GM12891 (cell line): ENCODE measurements around the gene ELK3.

Experiments
- PAX5 ChIP-seq: IDR thresholded peaks from 2 replicates; pipeline ENCODE4 v1.6.1; 2011; ENCODE audit warnings: low read length, moderate library complexity, mild to moderate bottlenecking; ENCODE audit not compliant: insufficient read depth, severe bottlenecking
- POLR2A ChIP-seq: IDR thresholded peaks from 2 replicates; pipeline ENCODE4 v1.6.1; 2011; ENCODE audit warnings: low read depth, low read length, control low read depth
- POLR2AphosphoS5 ChIP-seq: IDR thresholded peaks from 2 replicates; pipeline ENCODE4 v1.6.1; 2011; ENCODE audit warnings: low read depth, low read length, control low read depth
- SPI1 ChIP-seq: IDR thresholded peaks from 2 replicates; pipeline ENCODE4 v1.6.1; 2011; ENCODE audit warnings: low read depth, low read length, control low read depth
- TAF1 ChIP-seq: IDR thresholded peaks from 2 replicates; pipeline ENCODE4 v1.6.1; 2011; ENCODE audit warnings: low read depth, low read length, control low read depth

DNA sequence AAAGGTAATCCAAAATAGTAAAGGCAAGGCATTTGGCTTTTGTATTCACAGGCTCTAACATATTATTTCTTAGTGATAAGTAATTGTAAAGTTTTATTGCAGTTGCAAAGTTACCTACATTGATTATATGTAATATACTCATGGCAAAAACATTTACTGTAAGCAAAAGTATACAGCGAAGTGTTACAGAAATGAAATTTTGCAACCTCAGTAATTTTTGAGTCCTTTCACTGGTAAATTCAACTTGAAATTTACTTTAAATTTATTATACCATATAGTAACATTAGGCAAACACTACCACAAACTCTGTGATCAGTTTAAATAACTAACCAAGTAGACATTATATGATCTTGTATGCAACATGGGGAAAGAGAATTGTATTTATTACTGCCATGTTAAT is 117.0 kb downstream of the ELK3 start:
- no peak for TF ChIP-seq POLR2AphosphoS5
- no peak for TF ChIP-seq PAX5
- TF ChIP-seq POLR2A = no peak
- TF ChIP-seq TAF1 = no peak
- TF ChIP-seq SPI1 = no peak
